Activated CD4-positive, CD25-positive, alpha-beta regulatory T cell treated with anti-CD3 and anti-CD28 coated beads, Interleukin-2, amount 50 U/mL, for 24 hours (primary cell): ENCODE measurements around the gene SLC35D3.
"Not testable (repeated sequence)": the region's sequence is repeated elsewhere in the genome, so short reads cannot be mapped to it uniquely, and the experiment has no call there.

ENCODE experiments used
- ATAC-seq, 2 donors: fragments of 150-1000 bp; cut with Tn5 transposase; one replicate each; pipeline ENCODE4 v1.10.0; 2021; ENCODE audit warnings: mild to moderate bottlenecking in 1 of 2, moderate library complexity in 1 of 2

SLC35D3 gene, protein sequence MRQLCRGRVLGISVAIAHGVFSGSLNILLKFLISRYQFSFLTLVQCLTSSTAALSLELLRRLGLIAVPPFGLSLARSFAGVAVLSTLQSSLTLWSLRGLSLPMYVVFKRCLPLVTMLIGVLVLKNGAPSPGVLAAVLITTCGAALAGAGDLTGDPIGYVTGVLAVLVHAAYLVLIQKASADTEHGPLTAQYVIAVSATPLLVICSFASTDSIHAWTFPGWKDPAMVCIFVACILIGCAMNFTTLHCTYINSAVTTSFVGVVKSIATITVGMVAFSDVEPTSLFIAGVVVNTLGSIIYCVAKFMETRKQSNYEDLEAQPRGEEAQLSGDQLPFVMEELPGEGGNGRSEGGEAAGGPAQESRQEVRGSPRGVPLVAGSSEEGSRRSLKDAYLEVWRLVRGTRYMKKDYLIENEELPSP

DNA sequence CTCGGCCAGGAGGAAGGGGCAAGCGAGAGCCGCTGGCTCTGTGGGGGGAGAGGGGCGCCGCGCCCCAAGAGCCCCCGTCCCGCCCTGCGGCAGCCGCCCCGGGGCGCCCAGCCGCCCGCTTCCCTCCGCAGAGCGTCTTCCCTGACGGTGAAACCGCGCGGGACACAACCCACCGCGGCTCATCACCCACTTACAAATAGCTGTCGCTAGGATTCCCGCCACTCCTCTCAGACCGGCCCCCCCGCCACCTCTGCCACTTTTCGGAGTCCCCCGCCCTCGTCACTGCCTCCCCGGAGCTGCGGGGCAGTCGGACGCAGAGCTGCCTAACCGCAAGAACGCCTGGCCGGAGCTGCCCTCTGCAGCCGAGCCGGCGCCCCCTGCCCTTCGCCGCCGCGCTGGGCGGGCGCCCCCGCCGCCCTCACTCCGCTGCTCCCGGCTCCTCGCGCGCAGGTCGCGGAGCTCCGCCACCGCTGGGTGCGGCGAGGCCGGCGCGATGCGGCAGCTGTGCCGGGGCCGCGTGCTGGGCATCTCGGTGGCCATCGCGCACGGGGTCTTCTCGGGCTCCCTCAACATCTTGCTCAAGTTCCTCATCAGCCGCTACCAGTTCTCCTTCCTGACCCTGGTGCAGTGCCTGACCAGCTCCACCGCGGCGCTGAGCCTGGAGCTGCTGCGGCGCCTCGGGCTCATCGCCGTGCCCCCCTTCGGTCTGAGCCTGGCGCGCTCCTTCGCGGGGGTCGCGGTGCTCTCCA lies at the start of gene SLC35D3:
Gene SLC35D3, plus strand, starts transcription at position 366 of the 749 bp plus-strand sequence. Its CDS starts 128 bp downstream, at position 494.
- peak in 1 of 2 donors; percentile 31 for ATAC-seq

GRCh38 chr6:136873748-136874147 lies 48.4 kb upstream of the SLC35D3 start:
- ATAC-seq: no peak

DNA sequence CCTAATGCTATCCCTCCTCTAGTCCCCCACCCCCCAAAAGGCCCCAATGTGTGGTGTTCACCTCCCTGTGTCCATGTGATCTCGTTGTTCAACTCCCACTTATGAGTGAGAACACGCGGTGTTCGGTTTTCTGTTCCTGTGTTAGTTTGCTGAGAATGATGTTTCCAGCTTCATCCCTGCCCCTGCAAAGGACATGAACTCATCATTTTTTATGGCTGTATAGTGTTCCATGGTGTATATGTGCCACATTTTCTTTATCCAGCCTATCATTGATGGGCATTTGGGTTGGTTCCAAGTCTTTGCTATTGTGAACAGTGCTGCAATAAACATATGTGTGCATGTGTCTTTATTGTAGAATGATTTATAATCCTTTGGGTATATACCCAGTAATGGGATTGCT lies 45.6 kb upstream of the SLC35D3 start:
- ATAC-seq: not testable (repeated sequence)

DNA sequence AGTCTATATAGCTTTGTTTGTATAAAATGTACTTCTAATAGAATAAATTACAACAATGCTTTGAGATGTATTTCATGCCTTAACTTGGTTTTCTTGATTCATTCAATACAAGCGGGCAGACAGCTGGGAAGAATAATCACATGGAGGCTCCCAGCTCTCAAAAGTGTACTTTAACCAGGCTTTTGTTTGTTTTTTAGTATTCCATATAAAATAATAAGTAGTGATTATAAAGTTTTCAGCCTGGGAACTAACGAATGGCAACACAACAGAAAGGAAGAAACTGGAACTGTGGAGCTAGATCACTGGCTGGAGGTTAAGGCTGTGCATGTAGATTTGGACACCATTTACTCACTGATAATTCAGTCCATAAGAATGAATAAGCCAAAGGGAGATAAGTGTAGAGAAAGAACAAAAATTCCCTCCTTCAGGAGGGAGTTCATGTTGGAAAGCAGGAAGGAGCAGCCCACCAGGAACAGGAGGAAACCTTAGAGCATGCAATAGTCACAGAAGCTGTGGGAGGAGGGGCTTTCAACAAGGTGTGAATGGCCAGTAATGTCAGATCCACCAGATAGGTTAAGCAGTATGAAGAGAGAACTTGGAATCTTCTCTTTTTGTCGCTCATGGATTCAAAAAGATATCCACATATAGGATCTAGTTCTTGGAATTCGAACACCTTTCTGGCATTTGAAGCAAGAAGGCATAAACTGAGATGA lies 41.2 kb upstream of the SLC35D3 start:
- ATAC-seq: no peak

DNA sequence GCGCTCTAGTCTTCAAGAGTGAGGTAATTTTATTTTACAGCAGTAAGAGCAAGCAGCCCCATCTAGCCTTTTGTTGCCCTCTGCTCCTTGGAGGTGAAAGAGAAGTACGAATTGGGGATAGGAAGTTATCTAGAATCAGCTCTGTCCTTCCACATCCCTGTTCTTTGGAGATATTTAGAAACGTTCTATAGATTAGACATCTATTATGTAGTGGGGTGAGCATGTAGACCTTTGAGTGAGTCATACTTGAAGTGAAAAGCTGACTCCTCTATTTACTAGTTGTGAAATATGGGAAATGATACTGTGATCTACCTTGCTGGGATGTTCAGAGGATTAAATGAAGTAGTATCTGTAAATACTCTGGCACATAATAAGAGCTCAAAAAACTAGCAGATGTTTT lies 36.0 kb upstream of the SLC35D3 start:
- ATAC-seq: no peak

DNA sequence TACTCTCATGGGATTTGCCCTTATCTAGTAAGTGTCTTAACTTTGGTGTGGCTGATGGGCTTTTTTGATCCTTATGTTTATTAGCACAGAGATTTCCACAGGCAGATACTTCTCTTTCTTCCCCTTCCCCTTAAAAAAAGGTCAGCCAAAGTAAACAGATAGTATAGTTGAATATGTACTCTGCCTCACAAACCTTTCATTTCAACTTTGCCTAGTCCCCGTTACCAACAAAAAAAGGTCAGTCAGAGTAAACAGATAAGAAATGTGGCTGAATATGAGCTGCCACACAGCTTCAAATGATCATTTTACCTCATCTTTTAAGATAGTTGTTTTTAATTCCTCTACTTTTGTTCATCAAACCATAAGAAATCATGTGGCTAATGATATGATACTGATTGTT lies 34.1 kb upstream of the SLC35D3 start:
- no peak for ATAC-seq

- no peak for ATAC-seq
These were observed 32.6 kb upstream of the SLC35D3 start for GRCh38 chr6:136889271-136890193.

DNA sequence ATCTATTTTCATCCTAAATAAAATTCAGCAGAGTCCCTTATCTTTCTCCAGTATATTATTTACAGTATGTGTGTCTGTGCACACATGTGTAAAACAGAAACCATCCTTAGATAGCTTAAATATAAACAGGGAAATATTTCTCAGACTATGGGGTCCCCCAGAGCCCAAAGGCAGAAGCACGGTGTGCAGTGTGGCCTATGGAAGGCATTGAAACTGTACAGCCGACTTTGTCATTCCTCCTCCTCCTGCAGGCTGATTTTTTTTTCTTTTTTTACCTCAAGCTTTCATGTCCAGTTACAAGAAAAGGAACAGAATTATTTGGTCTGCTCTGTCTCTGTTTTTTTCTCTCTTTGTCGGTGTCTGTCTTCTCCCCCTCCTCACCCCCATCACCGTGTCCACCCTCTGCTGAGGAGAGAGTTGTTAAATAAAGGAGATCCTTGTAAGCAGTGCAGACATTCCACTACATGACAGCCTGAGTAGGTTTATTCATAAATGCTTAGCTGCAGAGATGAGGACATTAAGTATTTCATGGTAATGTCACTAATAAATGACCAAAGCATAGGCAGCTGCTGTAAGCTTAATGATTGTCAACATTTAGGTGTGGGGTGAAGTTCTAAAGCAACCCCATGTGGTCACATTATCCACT lies 31.8 kb upstream of the SLC35D3 start:
- no peak for ATAC-seq

- ATAC-seq: no peak
These were observed 31.1 kb upstream of the SLC35D3 start for GRCh38 chr6:136890986-136891385.

DNA sequence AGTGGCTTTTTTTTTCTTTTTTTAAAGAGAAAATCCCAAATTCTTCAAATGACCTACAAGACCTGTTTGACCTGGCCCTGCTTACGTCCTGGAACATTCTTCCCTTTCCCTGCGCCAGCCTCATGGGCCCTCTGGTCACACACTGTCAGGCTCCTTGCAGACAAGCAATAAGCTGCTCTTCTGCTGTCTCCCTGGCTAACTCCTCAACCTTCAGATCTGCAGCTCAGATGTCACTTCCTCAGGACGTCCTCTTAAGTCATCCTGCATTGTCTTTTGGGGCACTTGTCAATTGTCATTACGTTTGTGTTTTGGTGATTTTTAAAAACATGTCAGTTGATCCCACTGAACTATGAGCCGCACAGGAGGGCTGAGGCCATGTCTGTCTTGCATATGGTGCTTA lies 28.9 kb upstream of the SLC35D3 start:
- ATAC-seq: no peak

GRCh38 chr6:136895901-136896300 lies 26.2 kb upstream of the SLC35D3 start:
- ATAC-seq: no peak

DNA sequence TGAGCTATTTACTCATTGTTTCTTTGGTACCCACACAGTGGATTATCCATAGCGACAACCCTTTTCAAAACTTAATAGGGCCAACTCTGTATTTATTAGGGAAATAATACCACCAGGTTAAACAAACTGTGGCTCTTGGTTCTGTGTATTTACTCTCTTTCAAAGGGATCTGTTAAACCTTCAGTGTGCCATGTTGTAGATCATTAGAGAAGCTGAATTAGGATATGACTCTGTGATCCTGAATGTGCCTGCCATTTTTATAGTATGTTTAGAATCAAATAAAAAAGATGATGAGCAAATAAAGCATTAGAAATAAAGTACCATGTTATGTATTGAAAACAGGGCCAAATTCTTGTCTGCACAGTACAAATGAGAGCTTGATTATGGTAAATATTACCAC lies 25.0 kb upstream of the SLC35D3 start:
- ATAC-seq: no peak

DNA sequence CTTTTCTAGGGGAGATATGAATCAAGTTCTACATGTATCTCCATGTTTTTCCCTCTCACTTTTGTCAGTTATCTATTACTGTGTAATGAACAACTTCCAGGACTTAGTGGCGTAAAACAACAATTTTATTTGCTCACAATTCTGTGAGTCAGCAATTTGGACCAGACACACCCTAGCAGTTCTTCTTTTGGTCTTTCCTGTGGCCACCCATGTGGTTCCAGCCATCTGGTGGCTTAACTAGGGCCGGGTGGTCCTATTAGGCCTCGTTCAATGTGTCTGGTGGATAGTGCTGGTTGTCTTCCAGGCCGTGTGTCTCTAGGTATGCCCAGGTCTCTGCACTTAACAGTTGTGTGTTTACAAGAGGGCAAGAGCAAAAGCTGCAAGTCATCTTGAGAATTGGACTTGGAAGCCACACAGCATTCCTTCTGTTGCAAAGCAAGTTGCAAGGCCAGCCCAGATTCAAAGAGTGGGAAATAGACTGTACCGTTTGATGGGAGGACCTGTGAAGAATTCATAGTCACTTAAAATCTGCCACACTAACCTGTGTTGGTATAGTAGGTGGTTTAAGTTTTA lies 20.8 kb upstream of the SLC35D3 start:
- ATAC-seq: no peak

DNA sequence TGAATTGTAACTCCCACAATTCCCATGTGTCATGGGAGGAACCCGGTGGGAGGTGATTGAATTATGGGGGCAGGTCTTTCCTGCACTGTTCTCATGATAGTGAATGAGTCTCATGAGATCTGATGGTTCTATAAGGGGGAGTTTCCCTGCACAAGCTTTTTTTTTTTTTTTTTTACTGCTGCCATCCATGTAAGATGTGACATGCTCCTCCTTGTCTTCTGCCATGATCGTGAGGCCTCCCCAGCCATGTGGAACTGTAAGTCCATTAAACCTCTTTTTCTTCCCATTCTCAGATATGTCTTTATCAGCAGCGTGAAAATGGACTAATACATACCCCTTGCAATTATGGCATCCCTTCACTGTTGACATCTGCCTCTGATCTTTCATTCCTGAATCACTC lies 17.6 kb upstream of the SLC35D3 start:
- not testable (repeated sequence) for ATAC-seq

DNA sequence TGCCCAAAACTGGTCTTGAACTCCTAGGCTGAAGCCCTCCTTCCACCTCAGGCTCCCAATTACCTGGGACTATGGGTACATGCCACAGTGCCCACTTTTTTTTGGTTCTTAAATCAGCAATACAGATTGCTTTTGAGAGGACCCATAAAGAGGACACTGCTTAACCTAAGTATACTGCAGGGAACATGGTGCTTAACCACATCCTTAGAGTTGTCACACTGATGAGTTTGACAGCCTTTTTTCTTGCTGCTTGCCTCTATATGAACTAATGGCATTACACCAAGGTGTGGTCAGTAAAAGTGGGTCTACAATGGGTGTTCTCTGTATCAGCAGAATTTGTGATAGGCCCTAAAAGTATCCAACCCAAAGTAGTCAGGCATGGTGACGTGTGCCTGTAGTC lies 7.2 kb upstream of the SLC35D3 start:
- no peak for ATAC-seq

DNA sequence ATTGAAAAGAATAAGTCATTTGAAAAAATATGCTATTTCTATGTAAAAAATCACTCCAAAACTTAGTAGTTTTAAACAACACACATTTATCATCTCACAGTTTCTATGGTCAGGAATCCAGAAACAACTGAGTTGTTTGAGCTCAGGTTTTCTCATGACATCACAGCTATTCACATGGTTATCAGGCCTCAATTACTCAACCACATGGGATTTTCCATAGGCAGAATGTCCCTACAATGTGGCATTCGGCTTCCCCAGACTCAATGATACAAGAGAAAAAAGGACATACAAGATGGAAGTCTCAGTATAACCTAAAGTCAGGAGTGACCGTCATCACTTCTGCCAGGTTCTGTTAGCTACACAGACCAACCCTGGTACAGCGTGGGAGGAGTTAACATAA lies 3.4 kb upstream of the SLC35D3 start:
- ATAC-seq: no peak

DNA sequence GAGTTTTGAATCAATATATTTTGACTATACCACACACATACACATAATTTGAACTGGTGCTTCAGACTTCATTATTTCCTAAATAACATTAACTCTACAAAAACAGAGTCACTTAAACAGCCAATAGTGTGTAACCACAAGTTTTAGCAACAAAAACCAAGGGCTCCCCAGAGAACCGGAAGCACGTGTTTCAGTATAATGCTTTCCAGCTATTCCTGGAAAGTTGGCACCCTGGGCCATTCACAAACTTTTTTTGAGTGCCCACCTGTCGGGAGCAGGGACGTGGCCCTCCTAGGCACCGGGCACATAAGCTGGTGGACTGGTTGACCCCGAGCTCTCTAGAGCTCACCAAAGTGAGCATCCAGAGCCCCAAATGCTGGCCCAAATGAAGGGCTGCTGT lies 1.9 kb upstream of the SLC35D3 start:
- no peak for ATAC-seq

DNA sequence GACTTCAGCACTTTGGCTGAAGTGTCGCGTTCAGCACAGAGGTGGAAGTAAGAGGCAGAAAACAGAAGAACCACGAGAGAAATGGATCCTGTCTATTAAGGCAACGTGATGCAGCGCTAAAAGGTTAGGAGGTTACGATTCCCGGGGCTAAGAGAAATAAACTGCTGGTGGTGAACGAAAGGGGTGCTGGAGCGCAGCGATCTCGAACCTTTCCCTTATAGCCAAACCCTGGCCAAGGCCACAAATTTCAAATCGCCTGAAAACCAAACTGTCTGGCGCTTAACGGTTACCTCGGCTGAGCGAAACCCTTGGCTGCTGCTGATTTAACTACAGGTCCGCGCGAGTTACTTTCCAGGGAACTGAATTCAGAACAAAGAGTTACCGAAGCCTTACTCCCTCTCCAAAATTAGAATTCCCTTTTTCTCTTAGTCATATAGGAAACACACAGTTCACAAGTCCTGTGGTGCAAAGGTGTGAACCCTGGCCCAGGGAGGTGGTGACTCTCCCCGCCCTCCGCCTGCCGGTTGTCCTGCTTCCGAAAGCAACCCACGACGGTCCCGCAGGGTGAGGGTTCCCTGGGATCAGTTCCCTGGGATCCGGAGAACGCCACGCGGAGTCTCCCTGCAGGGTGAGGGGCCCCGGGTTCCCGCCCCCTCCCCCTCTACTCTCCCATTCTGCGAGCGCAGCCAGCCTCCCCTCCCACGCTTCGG lies 1.3 kb upstream of the SLC35D3 start:
- ATAC-seq: peak in 1 of 2 donors; percentile 18

DNA sequence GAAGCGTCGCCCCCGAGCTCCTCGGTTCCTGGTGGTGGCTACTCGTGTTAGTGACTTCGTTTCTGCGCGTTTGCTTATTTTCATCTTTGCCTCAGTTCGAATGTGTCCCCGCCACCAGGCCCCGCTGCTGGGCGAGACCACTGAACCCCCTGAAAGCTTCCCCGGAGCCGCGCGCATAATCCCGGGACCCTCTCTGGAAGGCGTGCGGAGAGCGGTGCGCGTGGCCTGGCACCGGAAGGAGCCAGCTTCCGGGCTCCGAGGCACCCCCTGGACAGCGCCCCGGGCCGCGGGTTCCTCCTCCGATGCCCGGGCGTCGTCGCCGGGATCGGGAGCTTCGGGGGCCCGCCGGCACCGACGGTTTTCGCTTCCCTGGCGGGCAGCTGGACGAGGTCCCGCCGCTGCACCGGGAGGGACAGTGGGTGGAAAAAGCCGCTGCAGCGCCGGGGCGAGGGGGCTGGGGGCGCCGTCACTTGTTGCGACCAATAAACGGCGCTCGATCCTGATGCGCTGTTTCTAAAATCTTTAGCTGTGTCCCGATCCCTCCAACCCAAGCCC lies 643 bp upstream of the SLC35D3 start:
- no peak for ATAC-seq

GRCh38 chr6:136922685-136923006 lies 545 bp downstream of the SLC35D3 start:
- no peak for ATAC-seq
